Right lobe of liver (tissue), 4 donors: ENCODE results near the gene SPAG6.

ENCODE experiments used
- CTCF ChIP-seq, 4 donors: fragments of 200-600 bp in 3 of 4; fragments of 450-650 bp in 1 of 4; IDR thresholded peaks; one replicate each; pipeline versions ENCODE4 v1.5.1 to v1.8.0; 2016 to 2022; ENCODE audit warnings: antibody characterized with exemption in 4 of 4, mild to moderate bottlenecking in 2 of 4
- POLR2A ChIP-seq: fragments of 450-650 bp; IDR thresholded peaks from one replicate; pipeline ENCODE4 v1.6.1; 2017; ENCODE audit warnings: antibody characterized with exemption, mild to moderate bottlenecking
- donor health status: DM: no; HTN: no; CAD: no.
- donor health status: DM: no; HTN: no; CAD: no.
- donor health status: DM: no; HTN: yes; CAD: no.

- TF ChIP-seq POLR2A (no peak), CTCF (IDR thresholded peaks at IDR 0.05) (no peak)
Observed at GRCh38 chr10:22342421-22342820, 2.9 kb upstream of the SPAG6 start.
